ES-I3 (cell line): ENCODE data around the gene SLC43A1.
"Not testable (repeated sequence)": the region's sequence is repeated elsewhere in the genome, so short reads cannot be mapped to it uniquely, and the experiment has no call there.

ENCODE experiments used
- H3K36me3 ChIP-seq: 2 replicates; pipeline ENCODE4 v1.6.1; 2013; ENCODE audit warnings: mild to moderate bottlenecking, low read length, control low read depth, moderate library complexity; ENCODE audit not compliant: insufficient read depth
- H3K4me1 ChIP-seq: 2 replicates; pipeline ENCODE4 v1.6.1; 2013; ENCODE audit warnings: mild to moderate bottlenecking, control low read depth, low read length; ENCODE audit not compliant: insufficient read depth
- H3K9ac ChIP-seq: 2 replicates; pipeline ENCODE4 v1.6.1; 2013; ENCODE audit warnings: low read depth, mild to moderate bottlenecking, low read length, moderate library complexity
- H3K9me3 ChIP-seq: 2 replicates; pipeline ENCODE4 v1.6.1; 2013; ENCODE audit warnings: mild to moderate bottlenecking, low read length, moderate library complexity; ENCODE audit not compliant: control insufficient read depth, insufficient read depth

The SLC43A1 gene

GRCh38 chr11:57460022-57460757 lies 55.3 kb downstream of the SLC43A1 start, which contains the start of gene RTN4RL2:
RTN4RL2 (plus strand) TSS chr11:57460528; CDS start chr11:57460866, 338 bp downstream.
- Histone ChIP-seq H3K4me1 (peaks cover 24% of the 10 kb centered on the region), H3K9me3 (no peaks in the 10 kb centered on the region), H3K36me3 (no peaks in the 10 kb centered on the region), H3K9ac (peak within 1 kb of the TSS; percentile 62)

- peak overlapping the region; percentile 55 for H3K9ac ChIP-seq
- H3K4me1 ChIP-seq, result peaks cover 22% of the 10 kb centered on the region
- H3K36me3 ChIP-seq, result no peaks in the 10 kb centered on the region
- H3K9me3 ChIP-seq, result no peaks in the 10 kb centered on the region
Measured at GRCh38 chr11:57459164-57460021, 56.1 kb downstream of the SLC43A1 start.

GRCh38 chr11:57458410-57459163 lies 56.9 kb downstream of the SLC43A1 start:
- Histone ChIP-seq H3K4me1 (peaks cover 14% of the 10 kb centered on the region), H3K9me3 (no peaks in the 10 kb centered on the region), H3K36me3 (no peaks in the 10 kb centered on the region), H3K9ac (peak overlapping the region; percentile 55)

- H3K9me3 ChIP-seq, result no peaks in the 10 kb centered on the region
- peak overlapping the region; percentile 55; the same call in 1 of the 2 replicates for H3K9ac ChIP-seq
- H3K4me1 ChIP-seq, result peaks cover 9% of the 10 kb centered on the region
- H3K36me3 ChIP-seq, result no peaks in the 10 kb centered on the region
Measured at GRCh38 chr11:57458060-57458409, 57.5 kb downstream of the SLC43A1 start.

DNA sequence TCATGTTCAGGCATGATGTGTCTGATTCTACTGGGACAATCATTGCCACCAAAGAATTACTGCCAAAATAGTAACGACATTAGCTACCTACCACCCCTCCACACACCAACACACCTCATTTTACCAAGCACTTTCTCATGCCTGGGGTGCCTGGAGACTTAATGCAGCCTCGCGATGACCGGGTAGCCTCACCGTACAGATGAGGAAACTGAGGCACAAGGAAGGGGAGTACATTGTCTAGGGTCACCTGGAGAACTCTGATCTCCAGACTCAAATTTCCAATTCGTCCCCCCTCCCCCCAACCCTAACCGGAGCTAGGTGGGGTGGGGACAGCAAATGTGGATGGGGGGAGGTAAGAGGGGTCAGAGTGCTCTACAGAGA lies 57.9 kb downstream of the SLC43A1 start:
- H3K9me3 ChIP-seq, result no peaks in the 10 kb centered on the region
- peaks cover 5% of the 10 kb centered on the region; the same call in 1 of the 2 replicates for H3K4me1 ChIP-seq
- no peaks in the 10 kb centered on the region for H3K36me3 ChIP-seq
- H3K9ac ChIP-seq, result peak overlapping the region; percentile 55

DNA sequence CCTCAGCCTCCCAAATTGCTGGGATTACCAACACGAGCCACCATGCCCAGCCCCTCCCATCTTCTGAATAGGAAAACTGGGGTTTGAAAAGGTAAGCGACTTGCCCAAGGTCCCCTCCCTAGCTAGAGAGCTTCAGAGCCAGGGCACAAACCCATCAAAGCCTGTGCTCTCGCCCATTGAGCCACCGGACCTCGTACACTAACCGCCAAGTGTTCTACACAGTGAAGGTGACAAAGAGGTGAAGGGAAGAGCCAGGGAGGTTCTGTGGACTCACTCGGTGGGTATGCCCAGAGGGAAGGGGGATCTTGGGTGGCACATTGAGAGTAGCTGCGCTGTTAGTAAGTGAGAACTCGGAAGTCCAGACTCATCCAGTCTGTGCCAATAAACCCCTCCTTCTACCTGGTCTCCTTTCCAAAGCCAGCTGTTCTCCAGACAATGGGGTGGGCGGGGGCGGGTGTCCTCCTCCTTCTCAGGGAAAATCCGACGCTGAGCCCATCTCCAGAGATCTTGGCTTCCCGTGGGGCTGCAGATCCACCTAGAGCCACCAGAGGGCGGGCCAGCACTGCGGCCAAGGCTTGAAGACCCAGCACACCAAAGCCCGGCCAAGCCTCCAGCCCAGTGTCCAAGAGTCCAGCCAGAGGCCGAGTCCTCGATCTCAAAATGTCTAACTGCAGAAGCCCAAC lies 58.4 kb downstream of the SLC43A1 start:
- Histone ChIP-seq H3K9me3 (no peaks in the 10 kb centered on the region), H3K4me1 (peaks cover 5% of the 10 kb centered on the region; the same call in 1 of the 2 replicates), H3K36me3 (no peaks in the 10 kb centered on the region), H3K9ac (peak overlapping the region; percentile 55; the same call in 1 of the 2 replicates)

GRCh38 chr11:57453543-57454177 lies 61.8 kb downstream of the SLC43A1 start:
- Histone ChIP-seq H3K9ac (no peak overlapping the region), H3K9me3 (no peaks in the 10 kb centered on the region), H3K4me1 (peaks cover 5% of the 10 kb centered on the region; the same call in 1 of the 2 replicates), H3K36me3 (no peaks in the 10 kb centered on the region)

- H3K9me3 ChIP-seq, result no peaks in the 10 kb centered on the region
- no peaks in the 10 kb centered on the region for H3K4me1 ChIP-seq
- H3K36me3 ChIP-seq, result no peaks in the 10 kb centered on the region
- H3K9ac ChIP-seq, result no peak overlapping the region
Measured at GRCh38 chr11:57446055-57446454, 69.4 kb downstream of the SLC43A1 start.

DNA sequence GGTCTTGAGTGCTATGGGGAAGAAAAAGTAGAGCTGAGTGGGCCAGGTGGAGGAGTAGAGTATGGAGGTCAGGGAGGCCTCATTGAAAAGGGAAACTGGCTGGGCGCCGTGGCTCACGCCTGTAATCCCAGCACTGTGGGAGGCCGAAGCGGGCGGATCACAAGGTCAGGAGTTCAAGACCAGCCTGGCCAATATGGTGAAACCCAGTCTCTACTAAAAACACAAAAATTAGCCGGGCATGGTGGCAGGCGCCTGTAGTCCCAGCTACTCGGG lies 70.4 kb downstream of the SLC43A1 start:
- H3K9me3 ChIP-seq, H3K9ac ChIP-seq, H3K4me1 ChIP-seq, H3K36me3 ChIP-seq: not testable (repeated sequence)

DNA sequence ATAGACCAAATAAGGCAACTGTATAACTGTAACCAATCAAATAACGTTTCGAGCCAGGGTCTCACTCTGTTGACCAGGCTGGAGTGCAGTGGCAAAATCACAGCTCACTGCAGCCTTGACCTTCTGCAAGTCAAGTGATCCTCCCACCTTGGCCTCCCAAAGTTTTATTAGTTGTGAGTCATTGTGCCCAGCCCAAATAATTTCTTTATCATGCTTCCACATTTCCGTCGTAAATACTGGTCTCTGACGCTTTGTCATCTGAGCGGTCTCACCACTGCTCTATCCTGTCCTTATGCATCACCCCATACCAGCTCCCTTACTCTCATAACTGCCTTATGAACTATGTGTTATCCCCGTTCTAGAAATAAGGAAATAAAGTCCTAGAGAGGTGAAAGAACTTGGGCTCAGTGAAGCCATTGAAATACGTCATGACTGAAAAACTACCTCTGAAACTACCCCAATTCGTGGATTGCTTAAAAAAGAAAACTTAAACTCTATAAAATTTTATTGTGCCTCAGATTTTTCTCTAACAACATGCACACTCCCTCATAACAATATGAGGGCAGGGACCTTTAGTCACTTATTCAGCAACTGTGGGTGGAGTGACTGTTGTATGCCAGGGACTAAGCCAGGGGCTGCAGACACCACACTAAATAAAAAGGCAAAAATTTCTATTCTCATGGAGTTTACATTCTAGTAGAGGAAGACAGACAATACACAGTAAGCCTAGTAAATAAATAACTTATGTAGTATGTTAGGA lies 71.0 kb downstream of the SLC43A1 start:
- Histone ChIP-seq H3K4me1 (no peaks in the 10 kb centered on the region), H3K9me3 (no peaks in the 10 kb centered on the region), H3K9ac (no peak overlapping the region), H3K36me3 (no peaks in the 10 kb centered on the region)

- no peaks in the 10 kb centered on the region for H3K36me3 ChIP-seq
- no peaks in the 10 kb centered on the region for H3K9me3 ChIP-seq
- H3K9ac ChIP-seq, result no peak overlapping the region
- H3K4me1 ChIP-seq, result no peaks in the 10 kb centered on the region
Measured at GRCh38 chr11:57440744-57441414, 74.6 kb downstream of the SLC43A1 start.

GRCh38 chr11:57439786-57440185 lies 75.7 kb downstream of the SLC43A1 start:
- H3K4me1 ChIP-seq, result no peaks in the 10 kb centered on the region

More at GRCh38 chr11:57439786-57440185, 75.7 kb downstream of the SLC43A1 start:
- no peaks in the 10 kb centered on the region for H3K36me3 ChIP-seq
- no peaks in the 10 kb centered on the region for H3K9me3 ChIP-seq
- no peak overlapping the region for H3K9ac ChIP-seq
